Measurements from ENCODE around the gene ATG4D.
"Not testable (repeated sequence)": the region's sequence is repeated elsewhere in the genome, so short reads cannot be mapped to it uniquely, and the experiment has no call there.

ATG4D gene

DNA sequence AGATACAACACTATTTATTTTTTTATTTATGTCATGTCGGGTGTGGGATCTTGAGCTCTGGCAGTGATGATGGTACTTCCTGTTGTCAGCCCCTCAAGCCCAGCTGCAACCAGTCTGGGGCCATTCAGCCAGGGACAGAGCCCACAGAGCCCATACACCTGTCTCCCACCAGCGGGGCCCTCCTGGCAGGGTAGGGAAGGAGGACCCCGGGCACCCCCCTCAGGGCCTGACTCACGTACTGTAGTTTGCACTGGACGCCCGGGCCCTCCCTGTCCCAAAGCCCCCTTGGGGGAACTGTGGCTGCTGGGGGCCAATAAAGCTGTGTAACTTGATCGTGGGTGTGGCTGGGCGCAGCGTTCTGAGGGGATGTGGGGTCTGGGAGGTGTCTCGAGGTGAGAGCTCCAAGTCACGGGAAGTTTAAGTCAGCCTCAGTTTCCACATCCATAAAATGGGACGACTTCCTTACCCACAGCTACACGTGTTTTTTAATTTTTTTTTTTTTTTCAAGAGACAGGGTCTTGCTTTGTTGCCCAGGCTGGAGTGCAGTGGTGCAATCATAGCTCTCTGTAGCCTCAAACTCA, 9.5 kb downstream of the ATG4D start:
- DNase-seq, result no peak

DNA sequence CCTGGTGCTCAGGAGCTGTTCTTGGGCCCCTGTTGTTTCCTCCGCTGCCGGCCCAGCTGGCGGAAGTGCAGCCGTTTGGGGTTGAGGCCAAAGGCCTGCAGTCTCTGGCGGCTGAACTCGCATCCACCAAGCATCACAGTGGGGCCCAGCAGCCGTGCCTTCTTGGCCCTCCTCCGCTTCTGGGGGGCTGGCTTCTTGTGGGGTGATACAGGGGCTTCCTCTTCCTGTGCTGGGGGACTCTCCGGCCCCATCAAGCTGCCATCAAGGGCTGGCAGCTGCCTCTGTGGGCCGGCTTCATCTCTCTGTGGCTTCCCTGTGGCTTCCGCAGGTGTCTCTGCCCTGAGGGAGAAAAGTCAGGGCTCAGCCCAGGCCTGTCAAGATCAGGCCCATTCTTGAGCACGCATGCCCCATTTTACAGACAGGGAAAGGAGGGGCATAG, 10.3 kb downstream of the ATG4D start:
- peak; percentile 31 for DNase-seq

DNA sequence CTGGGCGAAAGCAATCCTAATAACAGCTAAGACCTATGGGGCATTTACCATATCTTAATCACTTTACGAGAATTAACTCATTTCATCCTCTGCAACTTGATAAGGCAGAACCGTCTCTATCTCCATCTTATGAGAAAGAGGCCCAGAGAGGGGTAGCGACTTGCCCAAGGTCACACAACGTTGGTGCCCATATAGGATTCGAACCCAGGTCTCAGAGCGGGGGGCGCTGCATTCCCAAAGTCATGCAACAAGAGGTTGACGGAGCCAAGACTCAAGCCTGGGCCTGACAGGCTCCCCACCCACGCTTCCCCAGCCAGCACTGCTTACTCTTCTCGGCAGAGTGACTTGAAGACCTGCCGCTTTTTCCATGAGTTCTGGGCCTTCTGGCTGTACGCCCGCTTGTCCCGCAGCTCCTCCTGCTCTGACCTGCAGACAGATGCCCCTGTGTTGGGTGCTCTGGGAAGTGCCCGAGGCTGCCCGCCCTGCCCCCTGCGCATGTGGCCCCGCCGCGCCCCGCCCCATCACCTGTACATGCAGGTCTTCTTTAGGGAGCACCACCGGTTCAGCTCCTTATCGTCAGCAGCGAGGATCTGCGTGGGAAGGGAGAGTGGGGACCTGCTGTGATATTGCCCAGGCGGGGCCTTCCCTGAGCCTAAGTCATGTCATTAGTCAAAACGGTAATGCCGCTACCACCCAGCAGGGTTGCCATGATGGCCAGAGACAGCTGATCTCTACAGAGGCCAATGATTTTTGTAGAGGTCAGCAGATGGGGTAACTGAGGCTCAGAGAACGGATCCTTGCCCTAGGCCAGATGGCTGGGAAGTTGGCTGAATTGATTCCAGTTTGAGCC, 11.3 kb downstream of the ATG4D start:
- DNase-seq, result no peak

DNA sequence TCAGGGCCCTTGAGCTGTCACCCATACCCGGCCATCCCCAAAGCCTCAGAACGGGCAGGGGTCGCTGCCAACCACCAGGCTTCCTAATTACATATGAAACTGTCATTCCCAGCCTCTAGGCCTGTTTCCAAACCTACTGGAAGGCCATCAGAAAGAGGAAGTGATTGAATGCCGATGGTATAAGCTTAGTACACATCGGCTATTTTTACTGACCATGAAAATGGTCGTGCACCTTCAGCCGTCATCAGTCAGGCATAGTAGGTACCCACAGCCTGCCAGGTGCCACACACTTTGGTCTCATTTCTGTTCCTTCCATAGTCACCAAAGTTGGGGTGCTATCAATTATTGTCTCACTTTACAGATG, 11.9 kb downstream of the ATG4D start:
- DNase-seq, result no peak

DNA sequence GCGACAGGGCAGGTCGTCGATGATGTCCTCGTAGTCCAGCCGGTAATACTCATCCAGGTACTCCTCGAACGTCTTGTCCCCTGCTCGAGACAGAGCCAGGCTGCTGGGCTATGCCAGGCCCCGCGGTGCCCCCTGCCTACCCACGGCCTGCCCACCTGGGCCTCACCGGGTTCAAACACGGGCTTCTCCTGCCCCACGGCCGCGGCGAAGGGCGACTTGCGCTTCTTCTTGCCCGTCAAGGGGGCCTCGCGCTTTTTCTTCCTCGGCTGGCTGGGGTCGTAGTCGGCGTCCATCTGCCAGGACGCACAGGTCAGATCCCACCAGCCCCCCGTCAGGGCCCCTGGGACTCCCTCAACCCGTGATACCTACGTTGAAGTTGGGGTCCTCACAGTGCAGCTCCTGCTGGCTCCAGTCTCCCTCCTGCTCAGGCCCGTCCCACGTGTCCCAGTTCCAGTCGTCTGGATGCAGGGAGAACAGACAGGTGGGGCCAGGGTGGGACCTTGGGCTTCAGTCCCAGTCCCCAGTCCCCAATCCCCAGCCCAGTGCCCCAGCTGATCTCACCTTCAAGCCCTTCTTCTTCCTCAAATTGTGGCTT, 14.0 kb downstream of the ATG4D start:
- no peak for DNase-seq

DNA sequence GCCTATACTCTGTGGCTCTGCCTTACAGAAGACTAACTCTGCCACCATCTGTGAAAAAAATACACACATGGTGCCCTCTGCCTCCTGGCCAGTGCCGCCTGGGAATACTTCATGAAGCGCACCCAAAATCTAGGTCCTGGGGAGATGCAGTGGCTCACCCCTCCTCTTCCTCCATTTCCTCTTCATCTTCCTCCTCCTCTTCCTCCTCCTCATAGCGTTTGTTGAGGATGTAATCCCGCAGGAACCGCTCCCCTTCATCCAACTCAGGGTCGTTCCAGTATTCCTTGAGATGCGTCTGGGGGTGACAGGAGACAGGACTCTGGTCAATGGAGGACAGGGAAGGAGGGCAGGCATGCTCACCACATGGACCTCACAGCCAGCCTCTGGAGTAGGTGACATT, 16.4 kb downstream of the ATG4D start:
- DNase-seq, result no peak

DNA sequence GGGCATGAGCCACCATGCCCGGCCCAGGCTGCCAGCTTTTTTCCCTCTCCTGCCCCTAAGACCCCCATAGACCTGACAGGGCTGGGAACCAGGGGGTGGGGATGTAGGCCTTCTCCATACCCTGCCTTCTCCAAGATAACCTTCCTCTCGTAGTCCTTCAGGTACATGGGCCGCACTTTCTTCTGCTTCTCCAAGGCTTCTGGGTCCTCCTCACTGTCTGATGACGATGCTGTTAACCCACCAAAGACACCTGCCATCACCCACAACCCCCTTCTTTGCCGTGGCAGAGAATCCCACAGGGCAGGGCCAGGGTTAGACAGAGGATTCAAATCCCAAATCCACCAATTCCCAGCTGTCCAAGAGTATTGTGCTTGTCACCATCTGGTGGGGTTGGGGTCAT, 18.9 kb downstream of the ATG4D start:
- no peak for DNase-seq

DNA sequence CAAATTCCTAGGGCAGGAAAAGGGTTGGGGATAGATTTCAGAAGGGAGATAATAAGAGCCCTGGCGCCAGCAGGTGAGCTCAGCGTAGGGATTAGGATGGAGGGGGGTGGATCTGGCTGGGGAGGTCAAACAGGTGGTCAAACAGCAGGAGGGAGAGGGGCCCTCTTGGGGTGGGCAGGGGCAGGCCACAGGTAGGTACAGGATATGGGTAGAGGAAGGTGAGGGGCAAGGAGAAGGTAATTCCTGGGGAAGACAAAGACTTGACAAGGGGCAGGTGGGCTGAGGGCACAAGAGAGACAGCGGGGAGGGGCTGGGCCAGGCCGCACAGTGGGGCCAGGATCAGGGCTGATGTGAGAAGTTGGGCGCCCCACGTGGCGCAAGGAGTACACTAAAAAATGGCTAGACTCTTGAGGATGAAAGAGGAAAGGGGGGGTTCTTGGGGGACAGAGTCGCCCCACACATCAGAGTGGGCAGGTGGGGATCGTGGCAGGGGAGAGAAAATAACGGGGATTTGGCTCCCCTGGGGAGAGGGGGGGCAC, 21.4 kb downstream of the ATG4D start:
- DNase-seq, result peak; percentile 61

DNA sequence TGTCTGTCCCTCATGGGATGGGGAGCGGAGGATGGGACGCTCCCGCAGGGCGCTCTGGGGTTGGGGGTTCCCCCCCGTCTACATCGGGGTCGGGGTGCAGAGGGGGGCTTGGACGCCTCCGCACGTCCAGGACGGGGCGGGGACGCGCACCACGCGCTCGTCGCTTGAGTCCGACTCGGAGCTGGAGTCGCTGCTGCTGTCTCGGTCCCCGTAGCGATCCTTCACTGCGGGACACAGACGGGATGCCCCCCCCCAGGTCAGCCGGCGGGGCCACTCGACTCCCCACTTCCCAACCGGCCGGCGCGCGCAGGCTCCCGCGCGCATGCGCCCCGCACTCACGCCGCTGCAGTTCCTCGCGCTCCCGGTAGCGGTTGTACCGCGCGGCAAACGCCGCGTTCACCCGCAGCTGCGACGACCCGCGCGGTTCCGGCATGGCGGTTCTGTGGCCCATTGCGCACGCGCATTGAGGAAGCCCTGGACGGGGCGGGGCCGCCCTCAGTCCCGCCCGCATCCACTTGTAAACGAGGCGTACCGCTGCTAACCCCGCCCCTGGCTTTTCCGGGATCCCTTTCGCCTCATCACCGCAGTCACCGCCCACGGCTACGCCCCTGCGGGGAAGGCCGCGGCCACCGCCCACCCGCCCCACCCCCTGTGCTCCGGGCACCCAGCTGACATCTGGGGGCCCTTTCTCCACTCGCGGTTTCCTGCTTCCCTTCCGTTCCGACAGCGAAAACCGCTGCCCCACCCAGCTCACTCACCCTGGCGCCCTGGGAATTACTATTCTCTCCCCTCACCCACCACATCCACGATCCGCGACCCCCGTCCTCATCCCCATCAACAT, 22.1 kb downstream of the ATG4D start, which contains the start of gene KRI1:
TSS of gene KRI1 (minus strand) at position 444 of the 841 bp plus-strand sequence. CDS start at position 433, 11 bp downstream.
- DNase-seq, result peak; percentile 98

DNA sequence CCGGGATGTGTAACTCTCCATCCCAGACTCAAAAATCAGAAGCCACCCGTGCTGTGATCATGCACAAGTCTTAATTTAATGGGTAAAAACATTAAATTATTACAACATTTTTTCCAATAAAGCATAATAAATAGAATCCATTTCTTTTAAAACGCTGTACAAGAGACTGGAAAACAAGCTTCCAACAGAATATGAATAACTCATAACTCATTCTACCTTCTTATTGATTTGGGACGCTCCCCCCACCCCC, 22.6 kb downstream of the ATG4D start:
- DNase-seq, result no peak

DNA sequence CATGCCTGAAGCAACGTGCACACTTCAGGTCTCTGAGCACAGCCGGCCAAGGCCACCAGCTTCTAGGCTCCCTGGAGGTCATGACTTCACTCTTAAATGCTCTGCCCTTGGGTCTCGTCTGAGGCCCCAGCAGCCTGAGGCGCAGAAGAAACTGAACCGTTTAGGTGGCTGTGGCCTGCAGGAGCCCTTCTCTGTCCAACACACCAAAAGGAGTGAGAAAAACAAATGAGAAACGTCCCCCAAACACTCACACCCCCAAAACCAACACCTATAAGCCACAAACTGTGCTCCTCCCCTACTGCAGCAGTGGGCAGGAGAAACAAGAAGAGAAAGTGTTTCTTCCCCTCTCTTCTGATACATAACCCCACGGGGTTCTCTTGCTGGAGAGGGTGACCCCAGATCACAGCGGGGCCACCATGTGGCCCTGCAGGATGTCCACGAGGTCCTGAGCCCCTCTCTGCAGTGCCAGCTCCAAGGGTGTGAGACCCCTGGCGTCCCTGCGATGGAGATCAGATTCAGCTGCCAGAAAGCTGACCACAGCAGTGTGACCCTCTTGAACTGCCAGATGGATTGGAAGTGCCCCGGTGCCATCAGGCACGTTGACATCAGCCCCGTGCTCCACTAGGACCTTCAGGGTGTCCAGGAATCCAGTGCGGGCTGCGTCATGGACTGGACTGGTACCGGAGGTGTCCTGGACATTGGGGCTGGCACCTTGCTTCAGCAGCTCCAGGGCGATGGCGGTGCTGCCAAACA, 23.1 kb downstream of the ATG4D start:
- DNase-seq, result peak; percentile 68

DNA sequence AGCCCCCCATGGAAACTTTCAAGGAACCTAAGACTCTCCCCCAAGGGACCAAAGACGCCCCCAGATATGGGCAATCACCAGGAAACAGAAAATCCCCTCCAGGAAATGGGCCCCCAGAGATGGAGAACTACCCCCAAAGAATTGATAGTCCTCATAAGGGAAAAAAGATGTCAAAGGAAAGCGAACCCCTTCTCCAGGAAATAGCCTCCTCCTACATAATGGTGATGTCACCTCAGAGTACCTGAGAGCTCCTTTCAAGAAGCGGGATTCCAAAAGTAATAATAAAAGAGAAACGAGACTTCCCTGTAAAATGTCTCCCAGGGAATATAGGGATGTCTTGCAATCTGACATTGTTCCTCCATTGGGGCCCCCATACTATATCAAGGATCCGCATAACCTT, 24.0 kb downstream of the ATG4D start:
- no peak for DNase-seq

DNA sequence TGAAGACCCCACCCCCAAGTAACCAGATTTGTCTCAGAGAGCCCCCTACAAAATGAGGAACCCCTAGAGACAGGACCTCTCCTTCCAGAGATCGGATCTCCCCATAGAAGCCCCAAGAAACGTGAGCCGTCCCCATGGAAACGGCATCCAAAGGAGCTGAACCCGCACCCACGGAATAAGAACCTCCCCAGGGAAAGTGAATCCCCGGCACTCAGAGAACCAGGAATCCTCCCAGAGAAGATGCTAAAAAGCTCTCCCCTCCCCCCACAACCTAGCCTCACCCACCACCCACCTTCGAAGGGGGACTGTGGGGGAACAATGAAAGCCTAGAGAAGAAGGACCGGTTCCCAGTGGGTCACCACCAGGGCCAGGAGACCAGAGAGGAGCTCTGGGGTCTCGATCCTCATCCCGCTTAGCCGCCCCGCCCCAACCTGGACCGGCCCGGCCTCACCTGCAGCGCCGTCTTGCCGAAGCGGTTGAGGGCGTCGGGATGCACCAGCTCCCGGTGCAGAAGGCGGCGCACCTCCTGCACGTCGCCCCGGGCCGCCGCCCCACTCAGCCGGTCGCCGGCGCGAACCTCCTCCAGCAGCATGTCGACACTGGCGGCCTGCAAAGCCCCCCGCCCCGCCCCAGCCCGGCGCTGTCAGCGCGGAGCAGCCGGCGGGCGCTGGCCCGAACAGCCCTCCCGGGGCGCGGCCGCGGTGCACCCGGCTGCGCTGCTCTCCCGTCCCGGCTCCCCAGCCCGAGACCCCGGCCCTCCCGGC, 24.5 kb downstream of the ATG4D start:
- DNase-seq, result peak; percentile 73

DNA sequence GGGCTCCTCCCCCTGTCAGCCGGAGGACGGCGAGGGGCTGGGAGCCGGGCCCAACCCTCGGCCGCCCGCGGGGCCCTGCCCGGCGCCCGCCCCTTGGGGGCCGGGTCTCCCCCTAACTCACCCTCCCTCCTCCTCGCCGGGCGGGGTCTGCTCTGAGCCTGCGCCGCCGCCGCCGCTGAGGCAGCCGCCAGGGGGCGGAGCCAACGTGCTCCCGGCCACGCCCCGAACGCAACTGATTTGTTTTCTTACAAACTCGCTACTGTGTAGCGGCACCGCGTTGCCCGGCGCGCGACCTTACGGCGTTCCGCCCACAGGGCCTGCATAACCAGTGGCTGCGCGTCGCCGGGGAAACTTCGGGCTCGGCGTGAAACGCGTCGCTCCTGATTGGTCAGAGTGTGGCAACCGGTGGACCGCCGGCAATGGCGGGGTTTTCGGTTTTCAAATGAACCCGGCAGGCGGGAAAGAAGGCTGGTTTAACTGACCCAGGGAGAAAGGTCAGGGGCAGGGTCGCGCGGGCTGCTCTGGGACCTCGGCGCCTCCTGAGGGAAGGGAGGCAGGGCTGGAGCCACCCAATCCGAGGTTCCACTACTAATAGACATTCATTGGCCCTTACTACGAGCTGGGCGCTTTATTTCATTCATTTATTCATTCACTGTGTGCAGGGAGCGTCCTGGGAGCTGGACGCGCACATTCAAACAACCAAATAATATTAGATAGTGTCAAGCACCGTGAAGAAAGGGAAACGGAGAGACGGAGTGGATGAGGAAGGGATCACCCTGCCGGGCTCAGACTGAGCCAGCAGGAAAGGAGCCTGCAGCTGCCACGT, 25.3 kb downstream of the ATG4D start, which contains the start of gene CDKN2D:
TSS of gene CDKN2D (minus strand) at position 154 of the 826 bp plus-strand sequence. CDS start 326 bp downstream, outside the sequence.
- DNase-seq, result peak; percentile 100

DNA sequence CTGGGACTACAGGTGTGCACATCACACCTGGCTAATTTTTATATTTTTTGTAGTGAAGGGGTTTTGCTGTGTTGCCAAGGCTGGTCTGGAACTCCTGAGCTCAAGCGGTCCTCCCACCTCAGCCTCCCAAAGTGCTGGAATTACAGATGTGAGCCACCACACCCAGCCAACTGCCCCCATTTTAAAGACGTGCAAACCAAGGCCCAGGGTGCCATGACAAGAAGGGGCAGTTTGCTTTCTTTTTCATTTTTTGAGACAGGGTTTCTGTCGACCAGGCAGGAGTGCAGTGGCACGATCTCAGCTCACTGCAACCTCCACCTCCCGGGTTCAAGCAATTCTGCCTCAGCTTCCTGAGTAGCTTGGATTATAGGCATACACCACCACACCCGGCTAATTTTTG, 30.1 kb downstream of the ATG4D start:
- not testable (repeated sequence) for DNase-seq

DNA sequence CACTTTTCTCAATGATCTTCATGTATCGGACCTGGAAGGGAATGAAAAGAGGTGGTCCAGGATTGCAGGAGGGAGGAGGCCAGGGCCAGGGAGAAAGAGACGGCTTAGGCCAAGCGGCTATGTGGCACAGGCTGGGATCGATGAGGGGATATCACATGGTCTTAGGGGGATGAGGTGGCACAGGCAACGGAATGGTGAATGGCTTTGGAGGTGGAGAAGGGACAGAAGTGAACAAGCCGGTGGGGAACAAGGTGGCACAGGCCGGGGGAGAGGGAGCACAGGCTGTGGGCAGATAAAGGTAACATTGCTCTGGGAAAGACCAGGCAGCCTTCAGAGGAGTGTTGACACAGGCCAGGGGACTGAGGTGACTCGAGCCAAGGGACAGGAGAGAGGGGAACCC, 30.8 kb downstream of the ATG4D start:
- DNase-seq, result no peak

DNA sequence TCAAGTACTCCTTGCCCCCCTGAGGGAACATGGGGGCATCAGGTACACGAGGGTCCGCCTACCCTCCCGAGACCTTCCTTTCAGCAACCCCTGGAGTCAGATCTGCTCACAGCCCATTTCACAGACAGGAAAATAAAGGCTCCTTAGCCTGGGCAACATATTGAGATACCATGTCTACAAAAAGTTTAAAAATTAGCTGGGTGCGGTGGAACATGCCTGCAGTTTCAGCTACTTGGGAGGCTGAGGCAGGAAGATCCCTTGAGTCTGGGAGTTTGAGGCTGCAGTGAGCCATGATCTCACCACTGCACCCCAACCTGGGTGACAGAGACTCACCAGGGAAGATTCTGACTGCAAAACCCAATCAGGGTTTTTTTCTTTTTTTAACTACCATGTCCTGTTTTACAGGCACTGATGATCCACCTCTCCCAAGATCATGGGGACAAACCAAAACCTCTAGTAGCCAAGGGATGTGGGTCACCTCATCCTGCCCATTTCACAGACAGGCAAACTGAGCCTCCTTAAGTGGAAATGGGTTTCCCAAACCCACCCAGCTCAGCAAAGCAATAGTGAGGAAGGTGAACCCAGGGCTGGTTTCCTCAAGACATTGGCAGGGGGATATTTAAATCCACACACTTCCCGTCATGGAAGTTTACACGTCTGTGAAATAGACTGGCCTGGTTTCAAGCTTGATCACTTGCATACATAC, 31.5 kb downstream of the ATG4D start:
- no peak for DNase-seq

DNA sequence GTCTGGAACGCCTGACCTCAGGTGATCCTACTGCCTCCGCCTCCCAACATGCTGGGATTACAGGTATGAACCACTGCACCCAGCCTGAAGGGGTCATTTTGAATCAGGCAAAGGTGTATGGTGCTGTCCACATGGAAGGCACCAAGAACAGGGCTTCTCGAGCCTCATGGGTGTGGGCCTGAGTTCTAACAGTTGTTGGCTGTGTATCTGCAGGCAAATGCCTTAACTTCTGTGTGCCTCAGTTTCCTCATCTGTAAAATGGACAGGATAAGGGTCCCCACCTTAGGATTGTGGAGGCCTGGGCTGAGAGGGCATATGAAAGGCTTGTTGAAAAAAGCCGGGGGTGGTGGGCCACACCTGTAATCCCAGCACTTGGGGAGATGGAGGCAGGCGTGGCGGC, 34.2 kb downstream of the ATG4D start:
- no peak for DNase-seq

DNA sequence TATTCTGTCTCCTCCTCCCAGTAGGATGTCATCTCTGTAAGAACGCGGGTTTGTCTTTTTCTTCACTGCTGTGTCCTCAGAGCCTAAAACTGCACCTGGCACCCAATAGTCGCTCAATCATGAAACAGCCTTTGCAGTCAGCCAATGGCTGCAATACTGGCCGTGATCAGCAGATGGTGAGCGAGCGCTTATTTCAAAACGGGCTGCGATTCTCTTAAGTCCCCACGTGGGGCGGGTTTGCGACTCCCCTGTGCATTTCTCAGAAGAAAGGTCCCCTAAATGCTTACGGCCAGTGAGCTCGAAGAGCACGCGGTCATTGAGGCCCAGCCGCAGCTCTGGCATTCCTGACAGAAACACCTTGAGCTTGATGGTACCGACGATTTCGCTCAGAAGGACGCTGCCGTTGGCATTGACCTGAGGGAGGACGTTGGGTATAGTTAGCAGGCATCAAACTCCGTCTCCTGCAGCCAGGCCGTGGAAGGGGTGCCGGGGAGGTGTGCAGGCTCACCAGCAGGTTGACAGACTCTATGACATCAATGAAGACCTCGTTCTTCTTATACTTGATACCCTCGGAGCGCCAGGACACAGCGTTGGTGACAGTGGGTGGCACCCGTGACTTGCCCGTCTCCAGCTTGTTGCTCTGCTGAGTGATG, 37.4 kb downstream of the ATG4D start:
- peak; percentile 90 for DNase-seq

All from stimulated activated CD4-positive, alpha-beta T cell treated with anti-CD3 and anti-CD28 coated beads, Interleukin-1b, Interleukin-23, amount 100 ng/mL, for 48 hours (primary cell).